Measurements from ENCODE around the gene NCOA6.

NCOA6 gene

GRCh38 chr20:34680586-34681175, 144.8 kb downstream of the NCOA6 start:
- Histone ChIP-seq H3K4me3 (ENCODE audit: insufficient read length, low read depth) (no peak overlapping the region), H3K27me3 (ENCODE audit: insufficient read depth, insufficient read length) (no peaks in the 10 kb centered on the region), H3K9me3 (ENCODE audit: insufficient read depth, low read length) (no peaks in the 10 kb centered on the region), H3K36me3 (ENCODE audit: insufficient read depth, insufficient read length, low read length) (no peaks in the 10 kb centered on the region), H3K4me1 (ENCODE audit: insufficient read depth, insufficient read length) (no peaks in the 10 kb centered on the region), H3K9ac (ENCODE audit: insufficient read length, low read depth) (no peak overlapping the region)
- TF ChIP-seq SUZ12 (IDR thresholded peaks at IDR 0.05; ENCODE audit: extremely low read depth, insufficient read depth, insufficient read length) = no peak
- no peak for DNase-seq (ENCODE audit: low read depth, low spot score)

GRCh38 chr20:34676642-34677373, 148.6 kb downstream of the NCOA6 start, which contains the start of gene PIGU:
PIGU (minus strand) TSS chr20:34677092; CDS start chr20:34677085, 7 bp downstream.
- H3K4me1 ChIP-seq (ENCODE audit: insufficient read depth, insufficient read length) = no peaks in the 10 kb centered on the region
- DNase-seq (ENCODE audit: low read depth, low spot score) = peak; percentile 94
- TF ChIP-seq YY1 (IDR thresholded peaks at IDR 0.05; ENCODE audit: insufficient read depth, insufficient read length) = peak; percentile 67
- no peak for TF ChIP-seq ZNF274 (IDR thresholded peaks at IDR 0.05; ENCODE audit: low read depth, low read length)
- TF ChIP-seq SUZ12 (IDR thresholded peaks at IDR 0.05; ENCODE audit: extremely low read depth, insufficient read depth, insufficient read length) = no peak
- peak within 1 kb of the TSS; percentile 97 for H3K9ac ChIP-seq (ENCODE audit: insufficient read length, low read depth)
- H3K27me3 ChIP-seq (ENCODE audit: insufficient read depth, insufficient read length) = no peaks in the 10 kb centered on the region
- peak within 1 kb of the TSS; percentile 92 for H3K4me3 ChIP-seq (ENCODE audit: insufficient read length, low read depth)
- no peaks in the 10 kb centered on the region for H3K36me3 ChIP-seq (ENCODE audit: insufficient read depth, insufficient read length, low read length)
- H3K9me3 ChIP-seq (ENCODE audit: insufficient read depth, low read length) = no peaks in the 10 kb centered on the region

- peak overlapping the region; percentile 92 for H3K4me3 ChIP-seq (ENCODE audit: insufficient read length, low read depth)
- H3K9me3 ChIP-seq (ENCODE audit: insufficient read depth, low read length) = no peaks in the 10 kb centered on the region
- peak overlapping the region; percentile 97 for H3K9ac ChIP-seq (ENCODE audit: insufficient read length, low read depth)
- peak; percentile 28 for DNase-seq (ENCODE audit: low read depth, low spot score)
- no peaks in the 10 kb centered on the region for H3K4me1 ChIP-seq (ENCODE audit: insufficient read depth, insufficient read length)
- no peaks in the 10 kb centered on the region for H3K36me3 ChIP-seq (ENCODE audit: insufficient read depth, insufficient read length, low read length)
- no peaks in the 10 kb centered on the region for H3K27me3 ChIP-seq (ENCODE audit: insufficient read depth, insufficient read length)
- TF ChIP-seq ZNF274 (IDR thresholded peaks at IDR 0.05; ENCODE audit: low read depth, low read length) (no peak), YY1 (IDR thresholded peaks at IDR 0.05; ENCODE audit: insufficient read depth, insufficient read length) (no peak), SUZ12 (IDR thresholded peaks at IDR 0.05; ENCODE audit: extremely low read depth, insufficient read depth, insufficient read length) (no peak)
Observed at GRCh38 chr20:34675993-34676641, 149.3 kb downstream of the NCOA6 start.

- DNase-seq (ENCODE audit: low read depth, low spot score) = no peak
- no peak for TF ChIP-seq ZNF274 (IDR thresholded peaks at IDR 0.05; ENCODE audit: low read depth, low read length)
- no peak for TF ChIP-seq YY1 (IDR thresholded peaks at IDR 0.05; ENCODE audit: insufficient read depth, insufficient read length)
- no peak for TF ChIP-seq SUZ12 (IDR thresholded peaks at IDR 0.05; ENCODE audit: extremely low read depth, insufficient read depth, insufficient read length)
- H3K9me3 ChIP-seq (ENCODE audit: insufficient read depth, low read length) = no peaks in the 10 kb centered on the region
- no peaks in the 10 kb centered on the region for H3K27me3 ChIP-seq (ENCODE audit: insufficient read depth, insufficient read length)
- no peaks in the 10 kb centered on the region for H3K36me3 ChIP-seq (ENCODE audit: insufficient read depth, insufficient read length, low read length)
- H3K4me3 ChIP-seq (ENCODE audit: insufficient read length, low read depth) = peak overlapping the region; percentile 92
- H3K9ac ChIP-seq (ENCODE audit: insufficient read length, low read depth) = no peak overlapping the region
- H3K4me1 ChIP-seq (ENCODE audit: insufficient read depth, insufficient read length) = no peaks in the 10 kb centered on the region
Observed at GRCh38 chr20:34675561-34675960, 149.9 kb downstream of the NCOA6 start.

GRCh38 chr20:34673412-34673811, 152.0 kb downstream of the NCOA6 start:
- TF ChIP-seq ZNF274 (IDR thresholded peaks at IDR 0.05; ENCODE audit: low read depth, low read length) = no peak
- TF ChIP-seq SUZ12 (IDR thresholded peaks at IDR 0.05; ENCODE audit: extremely low read depth, insufficient read depth, insufficient read length) = no peak
- no peak for TF ChIP-seq YY1 (IDR thresholded peaks at IDR 0.05; ENCODE audit: insufficient read depth, insufficient read length)
- DNase-seq (ENCODE audit: low read depth, low spot score) = no peak
- no peaks in the 10 kb centered on the region for H3K4me1 ChIP-seq (ENCODE audit: insufficient read depth, insufficient read length)
- no peaks in the 10 kb centered on the region; the same call in 1 of the 2 replicates for H3K9me3 ChIP-seq (ENCODE audit: insufficient read depth, low read length)
- H3K4me3 ChIP-seq (ENCODE audit: insufficient read length, low read depth) = no peak overlapping the region
- H3K27me3 ChIP-seq (ENCODE audit: insufficient read depth, insufficient read length) = no peaks in the 10 kb centered on the region
- H3K36me3 ChIP-seq (ENCODE audit: insufficient read depth, insufficient read length, low read length) = no peaks in the 10 kb centered on the region
- no peak overlapping the region for H3K9ac ChIP-seq (ENCODE audit: insufficient read length, low read depth)

- Histone ChIP-seq H3K36me3 (ENCODE audit: insufficient read depth, insufficient read length, low read length) (no peaks in the 10 kb centered on the region), H3K9me3 (ENCODE audit: insufficient read depth, low read length) (no peaks in the 10 kb centered on the region; the same call in 1 of the 2 replicates), H3K9ac (ENCODE audit: insufficient read length, low read depth) (no peak overlapping the region), H3K27me3 (ENCODE audit: insufficient read depth, insufficient read length) (no peaks in the 10 kb centered on the region), H3K4me1 (ENCODE audit: insufficient read depth, insufficient read length) (no peaks in the 10 kb centered on the region), H3K4me3 (ENCODE audit: insufficient read length, low read depth) (no peak overlapping the region)
- no peak for DNase-seq (ENCODE audit: low read depth, low spot score)
- no peak for TF ChIP-seq YY1 (IDR thresholded peaks at IDR 0.05; ENCODE audit: insufficient read depth, insufficient read length)
- no peak for TF ChIP-seq ZNF274 (IDR thresholded peaks at IDR 0.05; ENCODE audit: low read depth, low read length)
- no peak for TF ChIP-seq SUZ12 (IDR thresholded peaks at IDR 0.05; ENCODE audit: extremely low read depth, insufficient read depth, insufficient read length)
Observed at GRCh38 chr20:34669094-34669493, 156.4 kb downstream of the NCOA6 start.
